ENCODE results near the gene MYL9. TPM values are rescaled to one million over a fixed set of nuclear protein-coding genes. Genes with fewer than 3 reads are reported as not detected.

Gene MYL9
- total RNA-seq: 6.8 TPM
- polyA plus RNA-seq: 138 TPM
- long read RNA-seq, donor 1, partial matches to known transcripts: 0 of 3 reads
- long read RNA-seq, donor 1, other reads (novel, unspliced or antisense): 0 of 3 reads
- long read RNA-seq, donor 2, transcript MYL9-201 (4 exons, 2,821 nt): major isoform, 8 of 8 reads
- long read RNA-seq, donor 2, partial matches to known transcripts: 0 of 8 reads
- long read RNA-seq, donor 2, other reads (novel, unspliced or antisense): 0 of 8 reads
- long read RNA-seq, donor 3, transcript MYL9-201 (4 exons, 2,821 nt): major isoform, 6 of 7 reads
- long read RNA-seq, donor 3, partial matches to known transcripts: 0 of 7 reads
- long read RNA-seq, donor 3, other reads (novel, unspliced or antisense): 0 of 7 reads
- long read RNA-seq, donor 4, partial matches to known transcripts: 0 of 4 reads
- long read RNA-seq, donor 4, other reads (novel, unspliced or antisense): 0 of 4 reads
- long read RNA-seq, donor 5, transcript MYL9-201 (4 exons, 2,821 nt): major isoform, 18 of 36 reads
- long read RNA-seq, donor 5, partial matches to known transcripts: 17 of 36 reads
- long read RNA-seq, donor 5, other reads (novel, unspliced or antisense): 0 of 36 reads
- long read RNA-seq, donor 6, partial matches to known transcripts: 0 of 6 reads
- long read RNA-seq, donor 6, other reads (novel, unspliced or antisense): 0 of 6 reads
- long read RNA-seq, donor 7, transcript MYL9-201 (4 exons, 2,821 nt): major isoform, 10 of 10 reads
- long read RNA-seq, donor 7, partial matches to known transcripts: 0 of 10 reads
- long read RNA-seq, donor 7, other reads (novel, unspliced or antisense): 0 of 10 reads
- long read RNA-seq, donor 8, transcript MYL9-201 (4 exons, 2,821 nt): major isoform, 7 of 7 reads
- long read RNA-seq, donor 8, partial matches to known transcripts: 0 of 7 reads
- long read RNA-seq, donor 8, other reads (novel, unspliced or antisense): 0 of 7 reads
- long read RNA-seq, donor 9, partial matches to known transcripts: 0 of 1 reads
- long read RNA-seq, donor 9, other reads (novel, unspliced or antisense): 0 of 1 reads
- long read RNA-seq, donor 10, transcript MYL9-201 (4 exons, 2,821 nt): major isoform, 9 of 9 reads
- long read RNA-seq, donor 10, partial matches to known transcripts: 0 of 9 reads
- long read RNA-seq, donor 10, other reads (novel, unspliced or antisense): 0 of 9 reads

DNA sequence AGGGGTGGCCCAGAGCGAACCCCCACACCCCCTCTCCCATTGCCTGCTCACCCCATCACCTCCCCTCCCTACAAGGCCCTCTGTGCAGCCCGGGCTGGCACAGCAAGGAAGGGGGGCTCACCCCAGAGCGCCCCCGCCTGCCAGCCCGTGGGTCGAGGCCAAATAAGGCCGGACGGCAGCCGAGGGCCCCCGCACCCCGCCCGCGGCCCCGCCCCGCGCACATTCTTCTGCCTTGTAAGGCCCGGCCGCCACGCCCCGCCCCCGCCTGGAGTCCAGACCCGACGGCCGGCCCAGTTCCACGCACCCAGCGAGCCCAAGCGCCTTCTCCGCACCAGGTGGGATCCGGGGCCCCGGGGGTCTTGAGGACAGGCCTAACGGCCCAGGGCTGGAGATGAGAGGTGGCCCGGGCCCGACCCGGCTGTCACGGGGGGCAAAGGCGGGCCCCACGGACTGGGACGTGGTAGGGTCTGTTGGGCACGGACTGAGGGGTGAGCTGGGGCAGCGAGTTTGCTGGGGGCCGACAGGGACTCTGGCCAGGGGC is at the start of gene MYL9:
Gene MYL9 (plus strand): TSS at position 293 of the 541 bp plus-strand sequence. CDS start 3,366 bp downstream, outside the sequence.
- Histone ChIP-seq H3K4me1 (ENCODE audit: control insufficient read depth in 2 of 2, insufficient read depth in 2 of 2, low read length in 2 of 2) (peaks cover 2 to 4% of the 10 kb centered on the region in 2 donors), H3K9me3 (ENCODE audit: control insufficient read depth in 2 of 2, insufficient read depth in 1 of 2, low read length in 1 of 2) (no peaks in the 10 kb centered on the region), H3K27ac (ENCODE audit: low read depth in 1 of 2, low read length in 1 of 2) (peak within 1 kb of the TSS in 1 of 2 donors; percentile 36), H3K36me3 (ENCODE audit: control insufficient read depth in 2 of 2, insufficient read depth in 2 of 2, low read length in 1 of 2) (no peaks in the 10 kb centered on the region), H3K4me3 (ENCODE audit: low read length in 2 of 2) (peak within 1 kb of the TSS; percentile 10 to 30), H3K27me3 (ENCODE audit: control insufficient read depth in 2 of 2, insufficient read depth in 1 of 2, low read length in 1 of 2) (peaks cover 0 to 20% of the 10 kb centered on the region in 2 donors)
- WGBS: 20% methylated on average over 41 of the region's 41 CpGs
- DNase-seq (ENCODE audit: low read depth in 6 of 9, low spot score in 9 of 9): no peak

- Histone ChIP-seq H3K36me3 (ENCODE audit: control insufficient read depth in 2 of 2, insufficient read depth in 2 of 2, low read length in 1 of 2) (peaks cover 1 to 6% of the 10 kb centered on the region in 2 donors), H3K27me3 (ENCODE audit: control insufficient read depth in 2 of 2, insufficient read depth in 1 of 2, low read length in 1 of 2) (no peaks in the 10 kb centered on the region), H3K4me1 (ENCODE audit: control insufficient read depth in 2 of 2, insufficient read depth in 2 of 2, low read length in 2 of 2) (peaks cover 0 to 19% of the 10 kb centered on the region in 2 donors), H3K27ac (ENCODE audit: low read depth in 1 of 2, low read length in 1 of 2) (peak overlapping the region; percentile 0 to 50), H3K4me3 (ENCODE audit: low read length in 2 of 2) (no peak overlapping the region), H3K9me3 (ENCODE audit: control insufficient read depth in 2 of 2, insufficient read depth in 1 of 2, low read length in 1 of 2) (no peaks in the 10 kb centered on the region)
- 38% methylated on average over 8 of the region's 8 CpGs for WGBS
- peak in 7 of 9 donors; percentile 22 to 72 (median 37) for DNase-seq (ENCODE audit: low read depth in 6 of 9, low spot score in 9 of 9)
Measured at GRCh38 chr20:36491901-36492617, 49.3 kb upstream of the MYL9 start.

DNA sequence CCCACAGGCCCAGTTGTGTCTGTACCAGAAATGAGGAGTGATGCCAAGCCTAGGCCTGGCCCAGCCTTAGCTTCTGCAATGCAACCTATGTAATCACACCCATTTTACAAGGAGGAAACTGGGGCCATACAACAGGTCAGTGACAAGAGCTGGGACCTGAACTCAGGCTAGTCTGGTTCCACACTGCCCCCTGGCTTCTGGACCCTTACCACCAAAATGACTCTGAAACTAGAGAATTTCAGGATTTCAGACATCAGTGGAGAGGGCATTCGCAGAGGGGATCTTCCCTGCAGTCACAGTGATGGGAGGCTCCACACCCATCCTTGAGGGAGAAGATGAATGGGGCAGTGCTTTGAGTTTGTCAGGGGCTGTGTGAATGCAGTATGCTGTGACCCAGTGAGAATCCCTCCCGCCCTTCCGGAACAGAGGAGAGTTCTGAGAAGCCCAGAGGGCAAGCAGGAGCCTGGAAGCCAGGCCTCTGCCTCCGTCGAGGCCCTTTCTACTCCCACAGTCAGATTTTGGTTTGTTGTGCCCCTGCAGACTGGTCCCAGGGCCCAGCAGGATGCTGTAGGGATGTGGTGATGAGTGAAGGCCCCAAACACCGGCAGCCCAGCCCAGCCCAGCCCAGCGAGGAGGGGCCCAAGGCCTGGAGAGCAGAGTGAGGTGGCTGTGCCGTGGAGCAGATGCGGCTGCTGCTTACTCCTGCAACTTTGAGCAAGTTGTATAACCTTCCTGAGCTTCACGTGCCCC is 48.1 kb upstream of the MYL9 start:
- peaks cover 0 to 19% of the 10 kb centered on the region in 2 donors for H3K4me1 ChIP-seq (ENCODE audit: control insufficient read depth in 2 of 2, insufficient read depth in 2 of 2, low read length in 2 of 2)
- DNase-seq (ENCODE audit: low read depth in 6 of 9, low spot score in 9 of 9): no peak
- peaks cover 6 to 16% of the 10 kb centered on the region in 2 donors for H3K36me3 ChIP-seq (ENCODE audit: control insufficient read depth in 2 of 2, insufficient read depth in 2 of 2, low read length in 1 of 2)
- H3K9me3 ChIP-seq (ENCODE audit: control insufficient read depth in 2 of 2, insufficient read depth in 1 of 2, low read length in 1 of 2): no peaks in the 10 kb centered on the region
- WGBS: 90% methylated on average over 10 of the region's 10 CpGs
- H3K27ac ChIP-seq (ENCODE audit: low read depth in 1 of 2, low read length in 1 of 2): no peak overlapping the region
- H3K27me3 ChIP-seq (ENCODE audit: control insufficient read depth in 2 of 2, insufficient read depth in 1 of 2, low read length in 1 of 2): no peaks in the 10 kb centered on the region
- no peak overlapping the region for H3K4me3 ChIP-seq (ENCODE audit: low read length in 2 of 2)

DNA sequence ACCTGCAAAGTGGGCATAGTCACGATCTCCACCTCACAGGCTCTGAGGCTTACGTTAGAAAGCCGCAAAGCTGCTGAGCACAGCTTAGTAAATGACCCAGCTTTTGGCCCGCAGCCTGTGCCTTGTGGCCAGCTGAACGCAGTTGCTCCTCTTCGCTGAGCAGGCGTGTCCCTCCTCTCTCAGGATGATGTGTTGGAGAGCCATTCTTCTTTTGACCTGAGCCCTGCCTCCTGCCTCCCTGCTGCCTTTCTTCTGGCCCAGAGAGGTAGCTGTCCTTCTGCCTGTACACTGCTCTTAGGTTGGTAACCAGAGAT is 47.6 kb upstream of the MYL9 start:
- peaks cover 6 to 21% of the 10 kb centered on the region in 2 donors for H3K36me3 ChIP-seq (ENCODE audit: control insufficient read depth in 2 of 2, insufficient read depth in 2 of 2, low read length in 1 of 2)
- H3K27ac ChIP-seq (ENCODE audit: low read depth in 1 of 2, low read length in 1 of 2): no peak overlapping the region
- H3K4me3 ChIP-seq (ENCODE audit: low read length in 2 of 2): no peak overlapping the region
- no peak for DNase-seq (ENCODE audit: low read depth in 6 of 9, low spot score in 9 of 9)
- H3K4me1 ChIP-seq (ENCODE audit: control insufficient read depth in 2 of 2, insufficient read depth in 2 of 2, low read length in 2 of 2): peaks cover 0 to 19% of the 10 kb centered on the region in 2 donors
- H3K9me3 ChIP-seq (ENCODE audit: control insufficient read depth in 2 of 2, insufficient read depth in 1 of 2, low read length in 1 of 2): no peaks in the 10 kb centered on the region
- WGBS: 94% methylated on average over 7 of the region's 7 CpGs
- H3K27me3 ChIP-seq (ENCODE audit: control insufficient read depth in 2 of 2, insufficient read depth in 1 of 2, low read length in 1 of 2): no peaks in the 10 kb centered on the region

- Histone ChIP-seq H3K27me3 (ENCODE audit: control insufficient read depth in 2 of 2, insufficient read depth in 1 of 2, low read length in 1 of 2) (no peaks in the 10 kb centered on the region), H3K9me3 (ENCODE audit: control insufficient read depth in 2 of 2, insufficient read depth in 1 of 2, low read length in 1 of 2) (no peaks in the 10 kb centered on the region), H3K4me3 (ENCODE audit: low read length in 2 of 2) (no peak overlapping the region), H3K36me3 (ENCODE audit: control insufficient read depth in 2 of 2, insufficient read depth in 2 of 2, low read length in 1 of 2) (peaks cover 24 to 29% of the 10 kb centered on the region in 2 donors), H3K4me1 (ENCODE audit: control insufficient read depth in 2 of 2, insufficient read depth in 2 of 2, low read length in 2 of 2) (peaks cover 0 to 8% of the 10 kb centered on the region in 2 donors), H3K27ac (ENCODE audit: low read depth in 1 of 2, low read length in 1 of 2) (no peak overlapping the region)
- no peak for DNase-seq (ENCODE audit: low read depth in 6 of 9, low spot score in 9 of 9)
- WGBS: 97% methylated on average over 33 of the region's 33 CpGs
Measured at GRCh38 chr20:36496707-36497669, 44.3 kb upstream of the MYL9 start.

- H3K27me3 ChIP-seq (ENCODE audit: control insufficient read depth in 2 of 2, insufficient read depth in 1 of 2, low read length in 1 of 2): no peaks in the 10 kb centered on the region
- H3K4me1 ChIP-seq (ENCODE audit: control insufficient read depth in 2 of 2, insufficient read depth in 2 of 2, low read length in 2 of 2): no peaks in the 10 kb centered on the region
- H3K36me3 ChIP-seq (ENCODE audit: control insufficient read depth in 2 of 2, insufficient read depth in 2 of 2, low read length in 1 of 2): peaks cover 24 to 29% of the 10 kb centered on the region in 2 donors
- WGBS: 95% methylated on average over 4 of the region's 4 CpGs
- H3K9me3 ChIP-seq (ENCODE audit: control insufficient read depth in 2 of 2, insufficient read depth in 1 of 2, low read length in 1 of 2): no peaks in the 10 kb centered on the region
- DNase-seq (ENCODE audit: low read depth in 6 of 9, low spot score in 9 of 9): no peak
- H3K27ac ChIP-seq (ENCODE audit: low read depth in 1 of 2, low read length in 1 of 2): no peak overlapping the region
- no peak overlapping the region for H3K4me3 ChIP-seq (ENCODE audit: low read length in 2 of 2)
Measured at GRCh38 chr20:36497856-36498255, 43.5 kb upstream of the MYL9 start.

DNA sequence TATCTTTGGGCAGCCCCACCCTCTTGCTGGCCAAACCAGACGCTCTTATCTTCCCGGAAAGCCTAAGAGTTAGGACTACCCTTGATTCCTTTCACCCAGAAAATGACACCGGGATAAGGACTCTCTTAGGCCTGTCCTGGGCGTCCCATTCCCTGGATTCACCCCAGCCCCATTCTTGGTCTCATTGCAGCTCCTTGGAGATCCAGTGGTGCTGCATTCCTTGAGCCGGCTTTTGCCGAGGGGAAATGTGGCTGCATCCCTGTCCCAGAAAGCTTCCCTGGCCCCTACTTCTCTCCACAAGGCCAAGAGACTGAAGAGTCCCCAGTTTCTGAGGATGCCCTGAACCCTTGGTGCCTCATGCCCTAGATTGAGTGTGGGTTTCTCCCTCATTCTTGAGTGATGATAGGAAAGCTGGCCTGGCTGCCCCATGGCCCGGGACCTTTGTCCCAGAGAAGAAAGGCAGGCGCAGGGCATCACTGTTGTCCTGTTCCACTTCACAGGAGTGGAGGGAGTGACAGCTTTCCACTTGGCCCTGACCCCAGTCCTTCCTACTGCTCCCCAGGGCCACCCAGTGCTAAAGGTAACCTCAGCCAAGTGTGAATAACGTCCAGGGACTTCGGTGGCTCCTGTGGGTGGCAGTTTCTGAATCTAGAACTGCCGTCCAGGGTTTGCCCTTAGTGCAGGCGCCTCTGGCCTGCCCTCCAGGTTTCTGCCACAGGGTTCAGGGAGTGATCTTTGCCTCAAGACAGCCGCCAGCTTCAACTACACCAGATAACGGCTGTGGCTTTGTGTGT is 42.7 kb upstream of the MYL9 start:
- Histone ChIP-seq H3K4me3 (ENCODE audit: low read length in 2 of 2) (no peak overlapping the region), H3K27ac (ENCODE audit: low read depth in 1 of 2, low read length in 1 of 2) (no peak overlapping the region), H3K27me3 (ENCODE audit: control insufficient read depth in 2 of 2, insufficient read depth in 1 of 2, low read length in 1 of 2) (no peaks in the 10 kb centered on the region), H3K9me3 (ENCODE audit: control insufficient read depth in 2 of 2, insufficient read depth in 1 of 2, low read length in 1 of 2) (no peaks in the 10 kb centered on the region), H3K4me1 (ENCODE audit: control insufficient read depth in 2 of 2, insufficient read depth in 2 of 2, low read length in 2 of 2) (no peaks in the 10 kb centered on the region), H3K36me3 (ENCODE audit: control insufficient read depth in 2 of 2, insufficient read depth in 2 of 2, low read length in 1 of 2) (peaks cover 24 to 29% of the 10 kb centered on the region in 2 donors)
- DNase-seq (ENCODE audit: low read depth in 6 of 9, low spot score in 9 of 9): no peak
- WGBS: 95% methylated on average over 14 of the region's 14 CpGs

All from thymus (tissue), 14 donors.